ENCODE data around the gene LCN12. TPM values are rescaled to one million over a fixed set of nuclear protein-coding genes. Genes with fewer than 3 reads are reported as not detected.

Gene LCN12
- polyA plus RNA-seq, 1 donor = 20.2 TPM

DNA sequence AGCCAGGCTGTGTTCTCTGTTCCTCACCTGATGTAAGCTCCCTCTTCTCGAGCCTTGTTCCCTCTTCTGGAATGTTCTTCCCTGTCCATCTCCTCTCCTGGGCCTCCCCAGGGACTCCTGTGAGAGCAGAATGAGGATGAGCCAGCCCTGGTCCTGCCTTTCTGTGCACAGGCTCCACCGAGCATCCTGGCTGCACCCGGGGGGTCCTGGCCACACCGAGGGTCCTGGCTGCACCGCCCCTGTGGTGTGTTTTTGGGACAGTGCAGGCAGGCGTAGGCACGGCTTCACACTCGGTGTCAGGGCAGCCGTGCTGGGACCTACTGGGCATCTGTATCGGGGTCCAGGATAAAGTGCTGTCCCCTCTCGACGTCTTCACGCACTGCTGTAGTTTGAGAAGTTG lies 25.3 kb upstream of the LCN12 start:
- no peak for DNase-seq

DNA sequence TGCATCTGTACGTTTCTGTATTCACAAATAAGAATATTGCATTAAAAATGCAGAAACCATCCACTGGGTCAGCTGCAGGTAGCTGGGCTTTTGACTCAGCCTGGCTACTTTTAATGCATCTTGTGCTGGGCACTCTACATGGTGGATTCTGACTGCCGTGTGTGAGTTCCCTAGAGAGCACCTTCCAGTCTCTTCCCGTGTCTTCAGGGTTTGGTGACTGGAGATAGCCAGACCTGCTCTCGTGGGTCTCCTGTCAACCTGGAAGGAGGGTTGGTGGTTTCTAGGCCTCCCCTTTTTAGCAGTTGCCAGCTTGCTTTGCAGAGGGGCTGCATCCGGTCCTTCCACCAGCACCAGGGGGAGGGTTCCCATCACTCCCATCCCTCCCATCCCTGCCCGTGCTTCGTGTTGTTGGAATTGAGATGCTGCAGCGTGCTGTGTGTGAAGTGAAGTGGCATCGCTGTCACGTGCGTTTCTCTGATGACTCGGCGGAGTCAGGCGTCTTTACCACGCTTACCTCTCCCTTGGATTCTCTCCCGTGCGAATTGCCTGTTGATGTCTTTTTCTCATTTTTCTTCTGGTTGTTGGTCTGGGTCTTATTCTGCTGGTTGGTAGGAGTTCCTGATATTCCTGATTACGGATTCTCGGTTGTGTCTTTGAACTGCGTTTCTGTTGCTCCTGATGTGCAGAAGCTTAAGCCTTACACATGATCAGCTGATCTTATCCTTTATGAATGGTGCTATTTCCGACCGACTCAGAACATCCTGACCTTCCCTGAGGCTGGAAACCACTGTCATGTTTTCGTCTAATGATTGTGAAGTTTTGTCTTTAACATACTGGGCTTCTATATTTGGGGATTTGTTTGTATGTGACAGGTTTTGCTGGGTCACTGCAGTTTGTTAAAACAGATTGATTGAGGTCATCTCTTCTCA lies 24.5 kb upstream of the LCN12 start:
- no peak for DNase-seq

DNA sequence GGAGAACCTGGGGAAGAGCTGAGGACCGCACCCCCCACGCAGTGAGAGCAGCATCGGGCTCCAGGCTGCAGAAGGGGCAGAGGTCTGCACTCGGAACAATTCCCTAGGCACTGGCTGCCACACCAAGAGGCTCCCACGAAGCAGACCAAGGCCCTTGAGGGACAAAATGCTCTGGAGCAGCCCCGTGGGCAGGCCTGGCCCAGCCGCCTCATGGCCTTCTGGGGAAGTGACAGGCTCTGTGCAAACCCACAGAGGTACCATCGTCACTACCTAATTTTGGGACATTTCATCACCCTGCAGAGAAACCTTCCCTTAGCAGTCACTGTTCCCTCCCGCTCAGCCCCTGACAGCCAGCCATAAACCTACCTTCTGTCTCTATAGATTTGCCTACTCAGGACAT lies 23.5 kb upstream of the LCN12 start:
- DNase-seq = no peak

DNA sequence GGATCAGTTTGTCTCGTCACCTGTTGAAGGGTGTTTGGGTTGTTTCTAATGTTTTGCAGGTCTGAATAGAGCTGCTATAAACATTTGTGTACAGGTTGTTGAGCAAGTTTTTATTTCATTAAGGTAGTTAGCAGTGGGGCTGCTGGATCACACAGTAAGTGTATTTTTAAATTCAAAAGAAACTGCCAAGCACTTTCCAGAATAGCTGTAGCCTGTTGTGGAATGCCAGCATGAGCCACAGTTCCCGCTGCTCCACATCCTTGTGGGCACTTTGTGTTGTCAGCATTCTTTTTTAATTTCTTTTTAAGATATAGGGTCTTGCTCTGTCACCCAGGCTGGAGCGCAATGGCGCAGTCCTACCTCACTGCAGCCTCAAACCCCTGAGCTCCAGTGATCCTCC lies 22.1 kb upstream of the LCN12 start:
- DNase-seq = no peak

DNA sequence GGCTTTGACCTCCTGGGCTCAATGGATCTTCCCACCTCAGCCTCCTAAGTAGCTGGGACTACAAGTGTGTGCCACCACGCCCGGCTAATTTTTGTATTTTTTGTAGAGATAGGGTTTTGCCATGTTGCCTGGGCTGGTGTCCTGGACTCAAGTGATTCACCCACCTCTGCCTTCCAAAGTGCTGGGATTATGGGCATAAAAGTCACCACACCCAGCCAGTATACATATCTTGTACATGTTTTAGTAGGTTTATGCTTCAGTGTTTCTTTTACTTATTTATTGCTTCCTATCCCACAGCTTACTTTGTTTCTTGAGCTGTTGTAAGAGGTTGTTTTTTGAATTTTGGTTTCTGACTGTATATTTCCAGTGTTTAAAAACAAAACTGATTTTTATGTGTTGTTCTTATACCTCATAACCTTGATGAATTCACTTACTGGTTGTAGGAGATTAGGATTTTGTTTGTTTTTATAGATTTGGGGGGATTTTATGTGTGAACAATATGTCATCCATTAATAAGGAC lies 20.4 kb upstream of the LCN12 start:
- no peak for DNase-seq

DNA sequence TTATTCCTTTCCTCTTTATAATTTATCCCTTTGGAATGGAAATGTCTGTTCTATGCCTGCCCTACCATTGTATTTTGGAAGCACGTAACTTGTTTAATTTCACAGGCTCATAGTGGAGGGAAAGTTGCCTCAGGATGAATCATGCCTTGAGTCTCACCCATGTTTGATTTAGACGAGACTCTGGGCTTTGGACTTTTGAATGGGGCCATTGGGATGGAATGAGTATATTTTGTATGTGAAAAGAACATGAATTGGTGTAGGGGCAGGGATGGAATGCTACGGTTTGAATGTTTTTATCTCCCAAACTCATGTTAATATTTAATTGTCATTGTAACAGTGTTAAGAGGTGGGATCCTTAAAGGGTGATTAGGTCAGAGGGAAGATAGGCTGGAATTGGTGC lies 17.8 kb upstream of the LCN12 start:
- DNase-seq = no peak

DNA sequence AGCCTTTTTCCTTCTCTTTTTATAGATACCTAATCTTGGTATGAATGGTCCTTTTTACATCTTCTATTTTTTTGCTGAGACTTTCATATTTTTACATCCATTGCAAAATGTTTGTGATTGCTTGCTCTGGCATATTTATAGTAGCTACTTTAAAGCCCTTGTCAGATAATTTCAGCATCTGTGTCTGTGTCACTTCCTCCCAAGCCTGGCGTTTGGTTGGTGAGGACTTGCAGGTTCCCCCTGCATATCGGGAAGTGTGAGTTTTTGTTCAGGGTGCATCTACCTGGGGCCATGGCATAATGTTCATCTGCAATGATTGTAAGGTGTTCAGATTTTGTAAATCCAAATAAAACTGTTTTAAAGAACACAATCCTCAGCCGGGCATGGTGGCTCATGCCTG lies 16.4 kb upstream of the LCN12 start:
- DNase-seq = no peak

DNA sequence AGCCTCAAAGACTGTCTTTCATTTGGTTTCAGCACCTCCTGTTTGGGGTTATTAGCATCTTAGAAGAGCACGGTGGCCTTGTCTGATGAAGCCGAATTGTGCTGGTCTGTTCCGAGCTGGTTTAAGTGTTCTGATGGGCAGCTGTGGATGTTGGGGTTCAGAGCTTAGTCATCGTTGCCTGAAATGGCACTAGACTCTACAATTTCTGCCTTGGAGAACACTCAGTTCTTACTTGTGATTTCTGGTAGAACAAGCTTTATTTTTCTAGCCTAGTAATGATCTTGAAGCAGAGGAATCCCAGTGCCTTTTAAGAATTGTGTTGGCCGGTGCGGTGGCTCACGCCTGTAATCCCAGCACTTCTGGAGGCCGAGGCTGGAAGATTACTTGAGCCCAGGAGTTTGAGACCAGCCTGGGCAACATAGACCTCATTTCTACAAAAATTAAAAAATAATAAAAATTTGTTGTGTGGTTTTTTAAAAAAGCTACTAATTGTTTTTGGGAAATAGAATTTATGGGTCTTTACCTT lies 15.4 kb upstream of the LCN12 start:
- DNase-seq = no peak

DNA sequence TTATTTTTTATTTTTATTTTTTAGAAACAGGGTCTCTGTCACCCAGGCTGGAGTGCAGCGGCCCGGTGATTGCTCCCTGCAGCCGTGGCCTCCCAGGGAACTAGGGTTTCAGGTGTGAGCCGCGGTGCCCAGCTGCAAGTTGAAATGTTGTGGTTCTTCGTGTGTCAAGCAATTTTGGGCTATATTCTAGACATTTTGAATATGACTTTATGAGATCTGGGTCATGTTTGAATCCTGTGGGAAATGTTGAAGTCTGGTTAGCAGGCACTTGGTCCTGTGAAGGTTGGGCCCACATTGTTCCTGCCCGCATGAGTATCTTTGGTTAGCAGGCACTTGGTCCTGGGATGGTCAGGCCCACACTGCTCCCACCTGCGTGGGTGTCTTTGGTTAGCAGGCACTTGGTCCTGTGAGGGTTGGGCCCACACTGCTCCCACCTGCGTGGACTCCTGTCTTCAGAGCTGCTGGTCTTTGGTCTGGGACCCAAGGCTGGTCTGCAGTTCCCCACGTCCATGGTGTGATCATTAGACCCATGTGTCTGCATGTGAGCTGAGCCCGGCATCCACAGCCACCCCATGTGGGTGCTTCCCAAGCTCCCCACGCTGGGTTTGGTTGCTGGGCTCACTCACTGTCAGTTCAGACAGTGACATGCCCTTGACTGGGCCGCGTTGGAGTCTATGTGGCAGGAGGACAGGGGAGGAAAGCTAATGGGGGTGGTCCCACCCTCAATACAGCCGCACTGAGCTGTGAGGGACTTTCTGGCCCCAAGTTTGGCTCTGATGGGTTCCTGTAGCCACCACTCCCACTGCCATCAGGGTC lies 14.7 kb upstream of the LCN12 start:
- no peak for DNase-seq

DNA sequence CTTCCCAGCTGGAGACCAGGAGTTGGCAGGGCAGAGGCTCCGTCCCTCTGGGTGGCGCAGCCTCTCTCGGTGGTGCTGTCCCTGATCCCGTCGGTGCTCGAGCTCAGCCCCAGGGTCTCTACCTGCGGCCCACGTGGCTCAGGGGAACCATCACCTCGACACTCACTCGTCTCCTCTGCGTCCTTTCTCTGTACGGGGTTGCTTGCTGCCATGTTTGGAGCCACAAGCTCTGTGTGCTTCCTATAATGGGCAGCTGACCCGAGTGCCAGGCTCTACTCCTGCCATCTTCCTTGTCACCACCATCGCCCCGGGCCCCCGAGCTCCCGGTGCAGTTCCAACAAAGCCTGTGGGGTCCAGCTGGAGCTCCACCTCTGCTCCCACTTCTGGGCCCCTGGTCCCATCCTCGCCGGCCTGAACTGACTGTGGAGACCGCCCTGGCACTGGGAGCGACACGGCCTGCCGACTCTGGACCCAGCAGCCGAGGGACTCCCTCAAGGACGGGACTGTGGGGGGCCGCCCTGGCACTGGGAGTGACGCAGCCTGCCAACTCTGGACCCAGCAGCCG lies 12.6 kb upstream of the LCN12 start:
- DNase-seq = no peak

DNA sequence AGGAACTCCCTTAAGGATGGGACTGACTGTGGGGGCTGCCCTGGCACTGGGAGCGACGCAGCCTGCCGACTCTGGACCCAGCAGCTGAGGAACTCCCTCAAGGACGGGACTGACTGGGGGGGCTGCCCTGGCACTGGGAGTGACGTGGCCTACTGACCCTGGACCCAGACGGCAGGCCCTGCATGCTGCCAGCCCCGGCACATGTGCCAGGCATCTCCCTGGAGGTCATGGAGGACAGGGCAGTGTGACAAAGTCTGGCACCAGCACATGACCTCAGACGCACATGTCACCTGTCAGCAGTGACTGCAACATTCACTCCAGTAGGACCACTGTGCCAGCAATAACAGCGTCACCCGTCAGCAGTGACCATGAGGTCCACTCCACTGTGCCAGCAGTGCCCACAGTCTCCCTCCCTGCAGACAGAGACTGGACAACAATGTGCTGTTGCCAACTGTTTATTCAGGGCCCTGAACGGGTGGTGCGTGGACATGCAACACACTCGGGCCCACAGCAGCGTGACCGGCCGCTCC lies 12.0 kb upstream of the LCN12 start:
- DNase-seq = no peak

DNA sequence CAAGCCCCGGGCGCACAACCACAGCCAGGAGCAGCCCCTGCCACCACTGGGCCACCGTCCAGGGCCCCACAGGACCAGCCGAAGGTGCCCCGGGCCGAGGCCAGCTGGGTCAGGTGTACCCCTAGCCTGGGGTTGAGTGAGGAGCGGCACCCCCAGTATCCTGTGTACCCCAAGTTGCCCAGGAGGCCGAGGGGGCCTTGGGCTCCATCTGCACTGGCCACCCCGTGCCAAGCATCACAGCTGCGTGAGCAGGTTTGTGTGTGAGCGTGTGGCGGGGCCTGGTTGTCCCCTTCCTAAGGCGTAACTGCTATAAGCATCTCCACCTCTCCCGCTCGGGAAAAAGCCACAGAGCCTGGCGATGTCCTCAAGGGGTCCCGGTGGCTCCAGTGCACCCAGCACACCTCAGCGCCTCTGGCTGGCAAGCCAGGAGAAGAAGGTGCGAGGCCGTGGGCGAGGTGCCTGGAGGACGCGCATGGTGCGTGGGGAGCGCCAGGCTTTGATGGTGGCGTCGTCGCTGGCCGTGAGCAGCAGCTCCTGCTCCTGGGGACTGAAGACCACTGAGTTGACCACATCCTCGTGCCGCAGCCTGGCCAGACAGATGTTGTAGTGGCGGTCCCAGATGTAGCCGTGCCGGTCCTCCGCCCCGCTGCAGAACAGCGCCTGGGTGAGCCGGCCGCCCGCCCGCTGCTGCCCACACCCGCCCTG lies 11.4 kb upstream of the LCN12 start:
- DNase-seq = no peak

DNA sequence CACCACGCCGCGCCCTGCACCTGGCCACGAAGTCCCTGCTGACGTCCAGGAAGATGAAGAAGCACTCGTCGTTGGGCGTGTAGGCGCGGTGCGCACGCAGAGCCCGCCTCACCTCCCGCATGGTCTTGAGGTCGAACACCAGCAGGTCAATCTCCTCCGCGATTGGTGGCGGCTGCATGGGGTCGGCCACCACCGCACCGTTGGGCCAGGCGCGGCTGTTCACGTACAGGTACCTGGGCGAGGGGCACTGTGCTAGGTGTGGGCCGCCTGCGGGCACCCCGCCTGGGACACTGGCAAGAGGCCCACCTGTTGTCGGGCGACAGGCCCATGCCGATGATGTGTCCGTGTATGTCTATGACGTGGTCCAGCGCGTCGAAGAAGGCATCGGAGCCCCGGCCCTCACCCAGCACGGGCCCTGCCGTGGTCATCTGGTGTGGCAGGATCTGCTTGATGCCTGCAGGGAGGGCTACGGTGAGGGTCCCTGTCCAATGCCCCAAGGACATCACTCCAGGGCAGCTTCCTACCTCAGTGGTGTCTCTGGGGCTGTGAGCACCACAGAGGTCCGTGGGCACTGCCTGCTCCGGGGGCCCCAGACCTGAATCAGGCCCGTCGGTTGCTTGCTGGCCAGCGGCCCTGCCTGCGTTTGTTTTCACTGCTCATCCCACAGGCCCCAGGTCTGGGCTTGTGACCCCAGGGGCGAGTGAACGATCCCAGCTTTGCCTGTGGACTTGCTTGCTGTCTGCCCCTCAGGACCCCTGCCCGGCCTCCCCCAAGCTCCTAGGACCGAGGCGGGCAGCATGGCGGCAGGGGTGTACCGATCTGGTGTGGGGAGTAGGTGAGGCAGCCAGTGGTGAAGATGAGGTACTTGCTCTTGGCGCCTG lies 10.6 kb upstream of the LCN12 start:
- no peak for DNase-seq

DNA sequence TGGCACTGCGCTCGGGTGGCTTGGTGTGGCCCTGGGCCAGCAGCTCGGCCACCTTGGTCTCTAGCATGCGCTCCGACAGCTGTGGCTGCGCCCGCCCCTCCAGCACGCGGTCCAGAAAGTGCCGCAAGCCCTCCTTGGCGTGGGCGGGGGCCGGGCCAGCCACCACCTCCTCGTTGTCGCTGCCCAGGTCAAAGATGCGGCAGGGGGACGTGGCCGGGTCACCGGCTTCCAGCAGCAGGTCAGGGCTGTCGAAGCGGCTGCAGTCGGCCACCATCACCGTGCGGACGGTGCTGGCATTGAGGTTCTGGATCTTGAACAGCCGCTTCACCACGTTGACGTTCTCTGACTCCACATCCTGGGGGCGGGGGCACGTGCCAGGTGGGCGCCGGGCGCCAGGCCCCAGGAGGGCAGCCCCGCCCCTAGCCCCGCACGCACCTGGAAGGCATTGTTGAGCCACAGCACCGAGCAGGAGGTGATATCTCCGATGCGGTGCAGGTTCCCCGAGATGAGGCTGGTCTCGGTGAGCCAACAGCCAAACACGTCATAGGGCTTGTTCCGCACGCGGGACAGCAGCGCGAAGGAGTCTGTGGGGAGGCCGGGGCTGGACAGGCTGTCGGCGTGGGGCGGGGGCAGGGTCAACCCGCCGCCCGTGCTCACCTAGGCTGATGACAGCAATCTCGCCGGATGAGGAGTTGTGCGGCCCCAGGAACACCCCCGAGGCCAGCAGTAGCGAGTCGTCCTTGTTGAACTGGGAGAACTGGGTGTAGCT lies 9.8 kb upstream of the LCN12 start:
- DNase-seq = no peak

DNA sequence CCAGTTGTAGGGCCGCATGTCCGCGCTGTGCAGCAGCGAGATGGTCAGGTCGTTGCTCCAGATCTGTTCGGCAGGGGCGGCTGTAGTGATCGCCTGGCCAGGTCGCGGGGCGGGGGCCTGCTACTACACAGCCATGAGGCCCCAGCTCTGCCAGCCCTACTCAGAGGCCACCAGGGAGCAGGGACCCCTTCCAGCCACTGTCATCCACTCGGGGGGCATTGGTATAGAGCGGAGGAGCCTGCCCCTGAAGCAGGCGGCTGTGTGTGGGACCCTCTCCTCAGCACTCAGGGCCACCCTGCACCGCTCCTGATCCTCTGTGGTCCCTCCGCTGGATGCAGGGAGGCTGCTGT lies 9.2 kb upstream of the LCN12 start:
- no peak for DNase-seq

DNA sequence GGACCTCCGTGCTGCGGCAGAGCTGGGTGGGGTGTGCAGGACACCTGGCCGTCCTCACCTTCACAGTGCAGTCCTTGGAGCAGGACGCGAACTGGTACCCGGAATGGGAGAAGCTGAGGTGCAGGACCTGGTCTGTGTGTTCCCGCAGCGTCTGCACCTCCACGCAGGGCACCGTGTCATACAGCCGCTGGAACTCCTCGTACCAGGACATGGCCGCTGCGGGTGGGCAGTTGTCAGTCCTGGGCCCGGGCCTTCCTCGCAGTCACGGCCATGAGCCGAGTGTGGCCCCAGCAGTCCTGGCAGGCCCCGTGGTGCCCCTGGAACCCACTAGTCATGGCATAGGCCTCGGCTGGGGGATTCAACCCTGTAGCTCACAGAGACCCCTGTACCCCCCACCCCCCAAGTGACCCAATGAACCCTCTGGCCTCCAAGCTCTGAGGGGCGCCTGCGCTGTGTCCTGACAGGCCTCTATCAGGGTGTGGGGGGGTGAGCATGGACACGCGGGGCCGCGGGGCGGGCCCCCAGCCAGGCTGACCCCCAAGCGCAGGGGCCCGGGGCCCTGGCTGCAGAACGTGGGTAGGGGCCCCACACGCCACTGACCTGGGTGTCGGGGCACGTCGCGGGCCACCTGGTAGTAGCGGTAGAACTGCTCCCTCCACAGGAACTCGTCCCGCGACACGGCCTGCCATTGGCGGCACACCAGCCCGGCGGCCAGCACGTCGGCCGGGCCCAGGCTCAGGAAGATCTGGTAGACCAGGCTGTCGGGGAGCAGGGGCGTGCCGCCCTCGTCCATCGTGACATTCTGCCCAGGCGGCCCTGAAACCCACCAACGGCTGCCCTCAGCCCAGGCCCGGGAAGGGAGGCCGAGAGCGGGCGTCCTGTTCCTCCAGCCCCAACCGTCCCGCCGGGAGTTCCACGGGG lies 8.5 kb upstream of the LCN12 start:
- DNase-seq = no peak

DNA sequence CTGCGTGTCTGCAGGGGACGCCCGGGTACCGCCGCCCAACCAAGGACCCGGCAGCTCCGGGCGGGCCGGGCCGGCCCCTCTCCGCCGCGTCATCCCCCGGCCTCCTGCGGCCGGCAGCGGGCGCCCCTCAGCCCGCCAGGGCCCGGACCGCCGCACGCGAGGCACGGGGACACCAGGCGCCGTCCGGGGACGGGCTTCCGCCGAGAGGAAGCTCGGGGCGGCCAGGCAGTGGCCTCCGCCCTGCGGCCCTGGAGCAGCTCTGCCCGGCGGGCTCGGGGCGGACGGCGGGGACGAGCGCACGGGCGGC lies 7.9 kb upstream of the LCN12 start:
- DNase-seq = no peak

DNA sequence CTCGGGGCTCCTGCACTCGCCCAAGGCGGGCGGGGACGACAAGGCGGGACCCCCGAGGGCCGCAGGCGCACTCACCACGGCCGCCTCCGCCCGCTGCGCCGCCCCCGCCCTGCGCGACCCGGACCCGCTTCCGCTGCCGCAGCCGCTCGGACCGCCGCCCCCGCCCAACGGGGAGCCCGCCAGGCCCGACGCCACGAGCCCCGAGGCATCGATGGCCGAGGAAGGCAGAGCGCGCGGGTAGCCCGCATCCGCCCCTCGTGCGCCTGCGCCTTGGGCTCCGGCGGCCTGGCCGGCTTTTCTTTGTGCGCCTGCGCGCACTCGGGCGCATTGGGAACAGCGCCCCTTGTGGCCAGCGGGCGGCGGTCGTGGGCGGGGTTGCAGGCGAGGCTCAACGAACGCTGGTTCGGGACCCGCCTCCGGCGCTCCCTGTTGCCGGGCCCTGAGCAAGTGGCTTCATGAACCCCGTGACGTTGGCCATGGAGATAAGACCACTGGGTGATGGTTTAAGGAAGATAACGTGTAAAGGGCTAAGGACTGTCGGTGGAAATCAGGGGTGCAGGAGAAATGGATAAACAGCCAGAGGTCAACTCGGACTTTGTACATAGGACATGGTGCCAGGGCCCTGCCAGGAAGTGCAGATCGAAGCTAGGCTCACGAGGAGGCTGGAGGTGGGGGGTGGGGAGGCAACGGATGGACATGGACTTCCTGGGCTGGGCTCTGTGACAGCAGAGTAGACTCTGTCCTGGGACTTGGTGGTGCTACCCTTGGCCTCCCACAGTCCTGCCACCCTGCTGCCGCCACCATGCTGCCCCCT lies 7.3 kb upstream of the LCN12 start, which contains the start of the genes C8G and FBXW5:
Gene C8G, plus strand, starts transcription at position 725 of the 814 bp plus-strand sequence. Its CDS starts 78 bp downstream, at position 803.
Gene FBXW5, minus strand, starts transcription at position 220 of the 814 bp plus-strand sequence. CDS start 655 bp downstream, outside the sequence.
- peak; percentile 94 for DNase-seq

Measured in left kidney (tissue), 2 donors.